Neural cell (in vitro differentiated cells): Measurements from ENCODE around the gene RBM3. TPM values are rescaled to one million over a fixed set of nuclear protein-coding genes. Genes with fewer than 3 reads are reported as not detected.
A peak's percentile ranks its signal among the peaks of the same experiment; 100 is the strongest.

Experiments used
- H2AFZ ChIP-seq: fragments of 200-600, 300-800 bp; sonication (generic), shearing (Covaris generic); 2 replicates; pipeline ENCODE4 v1.6.0; 2014; ENCODE audit warnings: low read depth, mild to moderate bottlenecking, antibody characterized with exemption, low read length, moderate library complexity
- H3F3A ChIP-seq: fragments of 200-600 bp; shearing (Covaris generic); 2 replicates; pipeline ENCODE4 v1.6.1; 2016; ENCODE audit warnings: mild to moderate bottlenecking, moderate library complexity, mixed read lengths, antibody characterized with exemption, low read length; ENCODE audit not compliant: insufficient read depth, poor library complexity, severe bottlenecking
- H3K27ac ChIP-seq: fragments of 200-600, 300-800 bp; sonication (generic), shearing (Covaris generic); 2 replicates; pipeline ENCODE4 v1.5.1; 2014; ENCODE audit warnings: mild to moderate bottlenecking, low read length, moderate library complexity
- H3K27me3 ChIP-seq: fragments of 300-800, 200-600 bp; sonication (generic), shearing (Covaris generic); 2 replicates; pipeline ENCODE4 v1.6.0; 2014; ENCODE audit warnings: mild to moderate bottlenecking, low read depth, low read length, moderate library complexity; ENCODE audit not compliant: insufficient read depth
- H3K36me3 ChIP-seq: fragments of 300-800, 200-600 bp; sonication (generic), shearing (Covaris generic); 2 replicates; pipeline ENCODE4 v1.5.1; 2014; ENCODE audit warnings: mild to moderate bottlenecking, antibody characterized with exemption, low read length, moderate library complexity; ENCODE audit not compliant: insufficient read depth
- H3K4me2 ChIP-seq: fragments of 300-800, 200-600 bp; sonication (generic), shearing (Covaris generic); 2 replicates; pipeline ENCODE4 v1.6.0; 2014; ENCODE audit warnings: mild to moderate bottlenecking, low read length
- H3K4me3 ChIP-seq: fragments of 300-800, 200-600 bp; sonication (generic), shearing (Covaris generic); 2 replicates; pipeline ENCODE4 v1.5.1; 2014; ENCODE audit warnings: mild to moderate bottlenecking, low read length, moderate library complexity
- H3K79me2 ChIP-seq: fragments of 200-600 bp; shearing (Covaris generic); replicated peaks from 2 replicates; pipeline ENCODE4 v1.6.0; 2014; ENCODE audit warnings: mild to moderate bottlenecking, low read length, moderate library complexity; ENCODE audit not compliant: insufficient read depth
- H3K9ac ChIP-seq: fragments of 300-800, 200-600 bp; sonication (generic), shearing (Covaris generic); 2 replicates; pipeline ENCODE4 v1.6.1; 2016; ENCODE audit warnings: mild to moderate bottlenecking, low read length, mixed read lengths
- H3K9me2 ChIP-seq: fragments of 200-600 bp; shearing (Covaris generic); 2 replicates; pipeline ENCODE4 v1.6.1; 2016; ENCODE audit warnings: mild to moderate bottlenecking, low read length, mixed read lengths; ENCODE audit not compliant: insufficient read depth
- H3K9me3 ChIP-seq: fragments of 200-600, 300-800 bp; sonication (generic), shearing (Covaris generic); 2 replicates; pipeline ENCODE4 v1.6.1; 2016; ENCODE audit warnings: mild to moderate bottlenecking, mixed run types, low read length, moderate library complexity, mixed read lengths
- H4K20me1 ChIP-seq: fragments of 200-600 bp; shearing (Covaris generic); 2 replicates; pipeline ENCODE4 v1.6.1; 2016; ENCODE audit warnings: mild to moderate bottlenecking, mixed run types; ENCODE audit not compliant: insufficient read depth
- CTCF ChIP-seq: fragments of 450-650 bp; IDR thresholded peaks from 2 replicates; pipeline ENCODE4 v1.5.1; 2014; ENCODE audit warnings: antibody characterized with exemption, mild to moderate bottlenecking, moderate library complexity; ENCODE audit not compliant: poor library complexity, severe bottlenecking
- EP300 ChIP-seq: fragments of 450-650 bp; conservative IDR thresholded peaks from 2 replicates; pipeline ENCODE4 v1.6.1; 2014; ENCODE audit warnings: antibody characterized with exemption, mild to moderate bottlenecking, moderate library complexity; ENCODE audit not compliant: poor library complexity, severe bottlenecking
- EZH2 ChIP-seq: fragments of 200-600, 300-800 bp; shearing (Covaris generic), sonication (generic); IDR thresholded peaks from 2 replicates; pipeline ENCODE4 v1.6.1; 2014; ENCODE audit warnings: antibody characterized with exemption, low read length, borderline replicate concordance, mild to moderate bottlenecking; ENCODE audit not compliant: insufficient read depth, poor library complexity, severe bottlenecking
- MXI1 ChIP-seq: fragments of 450-650 bp; conservative IDR thresholded peaks from 2 replicates; pipeline ENCODE4 v1.6.1; 2014; ENCODE audit warnings: antibody characterized with exemption, mild to moderate bottlenecking; ENCODE audit not compliant: poor library complexity, severe bottlenecking
- POLR2AphosphoS5 ChIP-seq: IDR thresholded peaks from 2 replicates; pipeline ENCODE4 v1.6.1; 2012
- RAD21 ChIP-seq: fragments of 450-650 bp; conservative IDR thresholded peaks from 2 replicates; pipeline ENCODE4 v1.6.1; 2014; ENCODE audit warnings: antibody characterized with exemption, mild to moderate bottlenecking, moderate library complexity
- REST ChIP-seq: IDR thresholded peaks from 2 replicates; pipeline ENCODE4 v1.6.1; 2012; ENCODE audit warnings: borderline replicate concordance
- SMC3 ChIP-seq: fragments of 450-650 bp; conservative IDR thresholded peaks from 2 replicates; pipeline ENCODE4 v1.6.1; 2014; ENCODE audit warnings: antibody characterized with exemption, mild to moderate bottlenecking, moderate library complexity; ENCODE audit not compliant: poor library complexity
- TAF1 ChIP-seq: IDR thresholded peaks from 2 replicates; pipeline ENCODE4 v1.6.1; 2012; ENCODE audit warnings: low read depth
- polyA plus RNA-seq: library from polyadenylated mRNA; depleted of rRNA; stranded (reverse); fragments of >200 nt; gene quantifications from 2 replicates; pipeline ENCODE4 v1.2.3, GENCODE V29; 2014

Gene RBM3
- polyA plus RNA-seq, 1 donor from 2014 or later = 378 TPM

DNA sequence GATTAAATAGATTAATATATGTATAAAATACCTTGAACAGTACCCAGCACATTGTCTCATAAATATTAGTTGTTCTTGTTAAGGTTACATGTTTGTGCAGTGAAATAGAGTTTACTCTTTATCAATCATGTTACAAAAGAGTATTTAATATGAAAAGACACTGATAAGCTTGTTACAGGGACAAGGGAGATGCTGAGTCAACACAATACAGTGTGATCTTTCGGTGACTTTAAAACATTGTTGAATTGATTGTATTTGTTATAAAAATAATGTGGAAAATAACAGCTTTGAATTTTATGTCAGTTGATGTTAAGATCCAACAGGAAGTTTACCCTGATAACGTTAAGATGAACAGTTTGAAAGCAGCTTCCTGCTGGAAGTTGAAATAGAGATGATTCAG is 21.6 kb downstream of the RBM3 start:
- Histone ChIP-seq H3F3A (no peaks in the 10 kb centered on the region), H3K9ac (no peak overlapping the region), H3K79me2 (no peaks in the 10 kb centered on the region), H3K27ac (no peak overlapping the region), H2AFZ (no peak overlapping the region), H3K36me3 (no peaks in the 10 kb centered on the region), H3K9me2 (no peaks in the 10 kb centered on the region), H3K4me2 (no peak overlapping the region), H3K27me3 (no peaks in the 10 kb centered on the region), H3K9me3 (no peaks in the 10 kb centered on the region), H4K20me1 (no peaks in the 10 kb centered on the region), H3K4me3 (no peak overlapping the region)
- TF ChIP-seq CTCF = no peak
- TF ChIP-seq RAD21 = no peak
- no peak for TF ChIP-seq SMC3
- no peak for TF ChIP-seq TAF1
- TF ChIP-seq REST = no peak
- no peak for TF ChIP-seq EP300
- no peak for TF ChIP-seq POLR2AphosphoS5
- no peak for TF ChIP-seq EZH2
- no peak for TF ChIP-seq MXI1

DNA sequence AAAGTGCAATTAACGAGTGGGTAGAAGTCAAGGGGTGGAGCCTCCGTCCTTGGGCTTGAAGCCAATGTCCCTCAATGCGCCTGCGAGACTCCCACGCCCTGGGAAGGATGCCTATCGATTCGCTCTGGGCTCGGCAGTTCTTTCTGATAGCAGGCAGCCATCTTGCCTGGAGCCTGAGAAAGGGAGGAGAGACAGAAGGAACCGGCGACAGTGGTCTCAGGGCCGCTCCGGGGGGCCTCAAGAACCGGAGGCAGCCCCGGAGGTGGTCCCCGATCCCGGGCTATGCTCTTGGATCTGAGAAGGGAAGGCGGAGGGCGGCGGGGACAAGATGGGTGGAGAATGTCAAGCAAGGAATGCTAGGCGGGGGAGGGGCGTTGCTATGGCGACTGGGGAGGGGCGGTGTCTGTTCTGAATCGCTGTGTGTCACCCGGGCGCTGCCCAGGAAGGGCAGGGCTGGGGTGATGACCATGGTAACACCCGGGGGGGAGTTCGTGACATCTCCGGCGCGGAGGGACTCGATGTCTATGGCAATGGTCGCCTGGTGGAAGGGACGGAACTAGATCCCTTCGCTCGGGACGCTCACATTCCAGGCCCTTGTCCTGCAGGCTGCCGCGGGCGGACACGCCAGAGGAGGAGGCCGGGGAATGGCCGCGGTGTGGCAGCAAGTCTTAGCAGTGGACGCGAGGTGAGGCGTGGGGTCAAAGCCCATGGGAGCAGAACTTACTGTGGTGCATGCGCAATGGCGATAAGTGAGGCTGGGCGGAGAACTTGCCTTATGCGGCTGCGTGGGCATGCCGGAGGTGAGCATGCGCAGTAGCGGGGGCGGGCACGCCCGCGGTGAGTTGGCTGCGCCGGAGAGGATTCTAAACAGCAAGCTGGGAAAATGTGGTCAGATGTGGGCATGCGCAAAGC is 23.3 kb downstream of the RBM3 start, which contains the start of gene WDR13:
TSS of gene WDR13 (plus strand) at position 140 of the 912 bp plus-strand sequence. CDS start at position 645, 505 bp downstream.
- Histone ChIP-seq H3K79me2 (no peaks in the 10 kb centered on the region), H3K4me3 (peak within 1 kb of the TSS; percentile 89), H2AFZ (peak within 1 kb of the TSS; percentile 40)

More for the DNA sequence above, 23.3 kb downstream of the RBM3 start, which contains the start of gene WDR13:
- H3K9me3 ChIP-seq = no peaks in the 10 kb centered on the region
- peak within 1 kb of the TSS; percentile 35 for H3K4me2 ChIP-seq
- TF ChIP-seq SMC3 (peak; percentile 11), TAF1 (peak; percentile 72), EZH2 (no peak), RAD21 (peak; percentile 23), REST (peak; percentile 29), CTCF (no peak), EP300 (peak; percentile 68), MXI1 (peak; percentile 60), POLR2AphosphoS5 (peak; percentile 84)
- H4K20me1 ChIP-seq = no peaks in the 10 kb centered on the region
- peak within 1 kb of the TSS; percentile 97 for H3K27ac ChIP-seq
- H3K36me3 ChIP-seq = no peaks in the 10 kb centered on the region
- no peaks in the 10 kb centered on the region for H3F3A ChIP-seq
- no peaks in the 10 kb centered on the region for H3K9me2 ChIP-seq
- H3K27me3 ChIP-seq = no peaks in the 10 kb centered on the region
- peak within 1 kb of the TSS; percentile 96 for H3K9ac ChIP-seq
